Loucy (cell line): ENCODE results near the gene SRRM4.

Source experiments
- H2AFZ ChIP-seq: fragments of 200-600 bp; sonication (generic); 2 replicates; pipeline ENCODE4 v1.6.0; 2016; ENCODE audit warnings: antibody characterized with exemption, mild to moderate bottlenecking, low read length, moderate library complexity
- H3F3A ChIP-seq: fragments of 200-600 bp; 2 replicates; pipeline ENCODE4 v1.6.0; 2016; ENCODE audit warnings: antibody characterized with exemption, low read depth, mild to moderate bottlenecking
- H3K27me3 ChIP-seq: fragments of 200-600 bp; sonication (generic); 2 replicates; pipeline ENCODE4 v1.6.1; 2014; ENCODE audit warnings: low read length, mild to moderate bottlenecking; ENCODE audit not compliant: insufficient read depth, poor library complexity, severe bottlenecking
- H3K36me3 ChIP-seq: fragments of 200-600 bp; sonication (generic); 2 replicates; pipeline ENCODE4 v1.6.1; 2016; ENCODE audit warnings: low read length; ENCODE audit not compliant: insufficient read depth
- H3K4me1 ChIP-seq: fragments of 200-600 bp; sonication (generic); 2 replicates; pipeline ENCODE4 v1.5.1; 2014; ENCODE audit warnings: low read length, mild to moderate bottlenecking; ENCODE audit not compliant: insufficient read depth, poor library complexity, severe bottlenecking
- H3K4me2 ChIP-seq: fragments of 200-600 bp; sonication (generic); 2 replicates; pipeline ENCODE4 v1.6.0; 2014; ENCODE audit warnings: antibody characterized with exemption, low read length, low read depth, mild to moderate bottlenecking; ENCODE audit not compliant: poor library complexity, severe bottlenecking
- H3K4me3 ChIP-seq: fragments of 200-600 bp; sonication (generic); 2 replicates; pipeline ENCODE4 v1.5.1; 2014; ENCODE audit warnings: low read length, mild to moderate bottlenecking, mixed read lengths; ENCODE audit not compliant: poor library complexity, severe bottlenecking
- H3K79me2 ChIP-seq: fragments of 200-600 bp; sonication (generic); 2 replicates; pipeline ENCODE4 v1.6.1; 2014; ENCODE audit warnings: low read length; ENCODE audit not compliant: insufficient read depth
- H3K9ac ChIP-seq: fragments of 200-600 bp; sonication (generic); 2 replicates; pipeline ENCODE4 v1.6.0; 2014; ENCODE audit warnings: mild to moderate bottlenecking, low read depth, low read length, moderate library complexity; ENCODE audit not compliant: poor library complexity, severe bottlenecking
- H3K9me2 ChIP-seq: fragments of 200-600 bp; sonication (generic); replicated peaks from 2 replicates; pipeline ENCODE4 v1.6.1; 2016; ENCODE audit warnings: low read depth, low read length, mixed read lengths
- H3K9me3 ChIP-seq: fragments of 200-600 bp; sonication (generic); 2 replicates; pipeline ENCODE4 v1.6.1; 2014; ENCODE audit warnings: mild to moderate bottlenecking, antibody characterized with exemption, low read length, low read depth; ENCODE audit not compliant: insufficient read depth
- H4K20me1 ChIP-seq: fragments of 200-600 bp; sonication (generic); 2 replicates; pipeline ENCODE4 v1.6.0; 2014; ENCODE audit warnings: antibody characterized with exemption, low read length, mild to moderate bottlenecking; ENCODE audit not compliant: insufficient read depth, poor library complexity, severe bottlenecking
- EZH2phosphoT487 ChIP-seq: fragments of 200-600 bp; IDR thresholded peaks from 2 replicates; pipeline ENCODE4 v1.6.1; 2018; ENCODE audit warnings: antibody characterized with exemption, mild to moderate bottlenecking, moderate library complexity, borderline replicate concordance
- TF ChIP-seq, protein P1 (sequence below): fragments of 200-600 bp; sonication (generic); conservative IDR thresholded peaks from 2 replicates; pipeline ENCODE4 v1.5.1; 2014; ENCODE audit warnings: mild to moderate bottlenecking, antibody characterized with exemption, low read length

The SRRM4 gene

GRCh38 chr12:119198440-119198839 lies 217.1 kb downstream of the SRRM4 start:
- H3K9me2 ChIP-seq: no peaks in the 10 kb centered on the region
- no peaks in the 10 kb centered on the region for H3K79me2 ChIP-seq

DNA sequence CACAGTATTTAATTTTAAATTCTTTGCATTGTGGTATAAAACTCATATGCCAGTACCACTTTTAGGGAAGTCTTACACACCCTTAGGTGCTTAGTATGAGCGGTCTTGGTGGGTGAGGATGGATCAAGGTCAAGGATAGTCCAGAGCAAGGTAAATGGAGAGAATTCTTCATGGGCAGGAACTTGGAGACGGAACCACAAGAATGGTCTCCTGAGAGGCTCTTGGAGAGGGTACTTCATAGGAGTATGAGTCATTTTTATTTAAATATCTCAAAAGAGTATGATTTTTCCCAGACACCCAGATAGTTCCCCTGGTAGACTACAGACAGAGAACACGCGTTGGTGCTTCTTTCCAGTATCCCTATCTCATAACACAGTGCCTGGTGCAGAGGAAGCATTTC lies 219.3 kb downstream of the SRRM4 start:
- Histone ChIP-seq H3K4me3 (no peak overlapping the region), H3F3A (no peaks in the 10 kb centered on the region), H3K36me3 (no peaks in the 10 kb centered on the region), H3K27me3 (no peaks in the 10 kb centered on the region), H2AFZ (no peak overlapping the region), H3K9me2 (no peaks in the 10 kb centered on the region), H3K4me1 (no peaks in the 10 kb centered on the region), H3K79me2 (no peaks in the 10 kb centered on the region), H3K9me3 (no peaks in the 10 kb centered on the region; the same call in 1 of the 2 replicates), H3K4me2 (no peak overlapping the region), H4K20me1 (no peaks in the 10 kb centered on the region), H3K9ac (no peak overlapping the region)
- TF ChIP-seq, protein P1, sequence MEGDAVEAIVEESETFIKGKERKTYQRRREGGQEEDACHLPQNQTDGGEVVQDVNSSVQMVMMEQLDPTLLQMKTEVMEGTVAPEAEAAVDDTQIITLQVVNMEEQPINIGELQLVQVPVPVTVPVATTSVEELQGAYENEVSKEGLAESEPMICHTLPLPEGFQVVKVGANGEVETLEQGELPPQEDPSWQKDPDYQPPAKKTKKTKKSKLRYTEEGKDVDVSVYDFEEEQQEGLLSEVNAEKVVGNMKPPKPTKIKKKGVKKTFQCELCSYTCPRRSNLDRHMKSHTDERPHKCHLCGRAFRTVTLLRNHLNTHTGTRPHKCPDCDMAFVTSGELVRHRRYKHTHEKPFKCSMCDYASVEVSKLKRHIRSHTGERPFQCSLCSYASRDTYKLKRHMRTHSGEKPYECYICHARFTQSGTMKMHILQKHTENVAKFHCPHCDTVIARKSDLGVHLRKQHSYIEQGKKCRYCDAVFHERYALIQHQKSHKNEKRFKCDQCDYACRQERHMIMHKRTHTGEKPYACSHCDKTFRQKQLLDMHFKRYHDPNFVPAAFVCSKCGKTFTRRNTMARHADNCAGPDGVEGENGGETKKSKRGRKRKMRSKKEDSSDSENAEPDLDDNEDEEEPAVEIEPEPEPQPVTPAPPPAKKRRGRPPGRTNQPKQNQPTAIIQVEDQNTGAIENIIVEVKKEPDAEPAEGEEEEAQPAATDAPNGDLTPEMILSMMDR: no peak
- TF ChIP-seq EZH2phosphoT487: no peak

More at GRCh38 chr12:119198440-119198839, 217.1 kb downstream of the SRRM4 start:
- no peak overlapping the region for H3K4me2 ChIP-seq
- H3K4me3 ChIP-seq: no peak overlapping the region
- H3K4me1 ChIP-seq: no peaks in the 10 kb centered on the region
- no peaks in the 10 kb centered on the region for H3K36me3 ChIP-seq
- H3K9me3 ChIP-seq: no peaks in the 10 kb centered on the region; the same call in 1 of the 2 replicates
- no peaks in the 10 kb centered on the region for H3K27me3 ChIP-seq
- H3F3A ChIP-seq: no peaks in the 10 kb centered on the region
- TF ChIP-seq EZH2phosphoT487: no peak
- TF ChIP-seq, protein P1: no peak
- no peak overlapping the region for H3K9ac ChIP-seq
- H4K20me1 ChIP-seq: no peaks in the 10 kb centered on the region
- H2AFZ ChIP-seq: no peak overlapping the region

- no peaks in the 10 kb centered on the region for H4K20me1 ChIP-seq
- TF ChIP-seq, protein P1: no peak
- TF ChIP-seq EZH2phosphoT487: no peak
Measured at GRCh38 chr12:119201789-119202543, 220.6 kb downstream of the SRRM4 start.

More at GRCh38 chr12:119201789-119202543, 220.6 kb downstream of the SRRM4 start:
- Histone ChIP-seq H3K4me1 (no peaks in the 10 kb centered on the region), H3K9me3 (no peaks in the 10 kb centered on the region), H3K9ac (no peak overlapping the region), H3K27me3 (no peaks in the 10 kb centered on the region), H3K9me2 (no peaks in the 10 kb centered on the region), H3K4me3 (no peak overlapping the region), H3K4me2 (no peak overlapping the region), H3K79me2 (no peaks in the 10 kb centered on the region), H3K36me3 (no peaks in the 10 kb centered on the region), H3F3A (no peaks in the 10 kb centered on the region), H2AFZ (no peak overlapping the region)
